Activated T-cell treated with anti-CD3 and anti-CD28 coated beads for 1 hour (primary cell): ENCODE measurements around the gene ZBED4.

Experiments used
- DNase-seq: peaks from one replicate; pipeline ENCODE4 v3.0.0-alpha.2; 2020; ENCODE audit warnings: low read depth

Gene ZBED4

GRCh38 chr22:49855251-49855911 lies 1.7 kb downstream of the ZBED4 start:
- no peak for DNase-seq

GRCh38 chr22:49856343-49856742 lies 2.7 kb downstream of the ZBED4 start:
- DNase-seq = no peak

GRCh38 chr22:49856766-49857618 lies 3.3 kb downstream of the ZBED4 start:
- no peak for DNase-seq

- no peak for DNase-seq
Measured at GRCh38 chr22:49858827-49859226, 5.2 kb downstream of the ZBED4 start.

GRCh38 chr22:49861642-49862495 lies 8.2 kb downstream of the ZBED4 start:
- no peak for DNase-seq

GRCh38 chr22:49862496-49862776 lies 8.8 kb downstream of the ZBED4 start:
- no peak for DNase-seq

GRCh38 chr22:49863931-49864330 lies 10.3 kb downstream of the ZBED4 start:
- DNase-seq = no peak

- DNase-seq = no peak
Measured at GRCh38 chr22:49865156-49865555, 11.5 kb downstream of the ZBED4 start.

- no peak for DNase-seq
Measured at GRCh38 chr22:49866134-49866533, 12.5 kb downstream of the ZBED4 start.

- DNase-seq = no peak
Measured at GRCh38 chr22:49866646-49867045, 13.0 kb downstream of the ZBED4 start.

GRCh38 chr22:49867303-49868265 lies 13.9 kb downstream of the ZBED4 start:
- no peak for DNase-seq

GRCh38 chr22:49869086-49869830 lies 15.6 kb downstream of the ZBED4 start:
- no peak for DNase-seq

- DNase-seq = no peak
Measured at GRCh38 chr22:49869845-49870712, 16.4 kb downstream of the ZBED4 start.

- no peak for DNase-seq
Measured at GRCh38 chr22:49871482-49871881, 17.8 kb downstream of the ZBED4 start.

- no peak for DNase-seq
Measured at GRCh38 chr22:49872347-49872746, 18.7 kb downstream of the ZBED4 start.

- DNase-seq = no peak
Measured at GRCh38 chr22:49873228-49873940, 19.7 kb downstream of the ZBED4 start.

- DNase-seq = no peak
Measured at GRCh38 chr22:49877642-49878041, 24.0 kb downstream of the ZBED4 start.

- DNase-seq = no peak
Measured at GRCh38 chr22:49878206-49878605, 24.6 kb downstream of the ZBED4 start.

- no peak for DNase-seq
Measured at GRCh38 chr22:49879871-49880270, 26.2 kb downstream of the ZBED4 start.
